Astrocyte of the spinal cord (primary cell): ENCODE results near the gene GLRX2.
A peak's percentile ranks its signal among the peaks of the same experiment; 100 is the strongest.

ENCODE experiments used
- DNase-seq: peaks from one replicate; pipeline ENCODE4 v3.0.0; 2011; ENCODE audit warnings: low read depth, low spot score
- H3K4me3 ChIP-seq: 2 replicates; pipeline ENCODE4 v1.5.1; 2011; ENCODE audit warnings: low read depth, mild to moderate bottlenecking, low read length, moderate library complexity
- in situ Hi-C: cut with HindIII; loops from 2 replicates; pipeline ENCODE4 v1.10.0; 2017; ENCODE audit warnings: low sequenced_read_pairs
- TF ChIP-seq, protein P1 (sequence below): IDR thresholded peaks from 2 replicates; pipeline ENCODE4 v1.5.1; 2012; ENCODE audit warnings: low read depth, mild to moderate bottlenecking, low read length, inconsistent platforms

GLRX2 gene

DNA sequence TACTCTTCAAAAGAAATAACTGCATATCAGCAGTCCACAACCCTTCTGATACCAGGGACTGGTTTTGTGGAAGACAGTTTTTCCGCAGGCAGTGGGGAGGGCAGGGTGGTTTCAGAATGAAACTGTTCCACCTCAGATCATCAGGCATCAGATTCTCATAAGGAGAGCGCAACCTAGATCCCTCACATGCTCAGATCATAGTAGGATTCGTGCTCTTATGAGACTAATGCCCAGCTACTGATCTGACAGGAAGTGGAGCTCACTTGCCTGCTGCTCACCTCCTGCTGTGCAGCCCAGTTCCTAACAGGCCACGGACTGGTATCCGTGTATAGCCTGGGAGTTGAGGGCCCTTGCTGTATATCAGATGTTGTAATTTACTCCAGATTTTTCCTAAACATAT is 34.3 kb downstream of the GLRX2 start:
- no peak overlapping the region for H3K4me3 ChIP-seq
- in situ Hi-C loops = no loop called here
- TF ChIP-seq, protein P1, sequence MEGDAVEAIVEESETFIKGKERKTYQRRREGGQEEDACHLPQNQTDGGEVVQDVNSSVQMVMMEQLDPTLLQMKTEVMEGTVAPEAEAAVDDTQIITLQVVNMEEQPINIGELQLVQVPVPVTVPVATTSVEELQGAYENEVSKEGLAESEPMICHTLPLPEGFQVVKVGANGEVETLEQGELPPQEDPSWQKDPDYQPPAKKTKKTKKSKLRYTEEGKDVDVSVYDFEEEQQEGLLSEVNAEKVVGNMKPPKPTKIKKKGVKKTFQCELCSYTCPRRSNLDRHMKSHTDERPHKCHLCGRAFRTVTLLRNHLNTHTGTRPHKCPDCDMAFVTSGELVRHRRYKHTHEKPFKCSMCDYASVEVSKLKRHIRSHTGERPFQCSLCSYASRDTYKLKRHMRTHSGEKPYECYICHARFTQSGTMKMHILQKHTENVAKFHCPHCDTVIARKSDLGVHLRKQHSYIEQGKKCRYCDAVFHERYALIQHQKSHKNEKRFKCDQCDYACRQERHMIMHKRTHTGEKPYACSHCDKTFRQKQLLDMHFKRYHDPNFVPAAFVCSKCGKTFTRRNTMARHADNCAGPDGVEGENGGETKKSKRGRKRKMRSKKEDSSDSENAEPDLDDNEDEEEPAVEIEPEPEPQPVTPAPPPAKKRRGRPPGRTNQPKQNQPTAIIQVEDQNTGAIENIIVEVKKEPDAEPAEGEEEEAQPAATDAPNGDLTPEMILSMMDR = no peak
- peak; percentile 26 for DNase-seq

GRCh38 chr1:193070386-193070753 is 34.8 kb downstream of the GLRX2 start:
- DNase-seq = peak; percentile 20
- no peak overlapping the region for H3K4me3 ChIP-seq
- TF ChIP-seq, protein P1 = no peak

DNA sequence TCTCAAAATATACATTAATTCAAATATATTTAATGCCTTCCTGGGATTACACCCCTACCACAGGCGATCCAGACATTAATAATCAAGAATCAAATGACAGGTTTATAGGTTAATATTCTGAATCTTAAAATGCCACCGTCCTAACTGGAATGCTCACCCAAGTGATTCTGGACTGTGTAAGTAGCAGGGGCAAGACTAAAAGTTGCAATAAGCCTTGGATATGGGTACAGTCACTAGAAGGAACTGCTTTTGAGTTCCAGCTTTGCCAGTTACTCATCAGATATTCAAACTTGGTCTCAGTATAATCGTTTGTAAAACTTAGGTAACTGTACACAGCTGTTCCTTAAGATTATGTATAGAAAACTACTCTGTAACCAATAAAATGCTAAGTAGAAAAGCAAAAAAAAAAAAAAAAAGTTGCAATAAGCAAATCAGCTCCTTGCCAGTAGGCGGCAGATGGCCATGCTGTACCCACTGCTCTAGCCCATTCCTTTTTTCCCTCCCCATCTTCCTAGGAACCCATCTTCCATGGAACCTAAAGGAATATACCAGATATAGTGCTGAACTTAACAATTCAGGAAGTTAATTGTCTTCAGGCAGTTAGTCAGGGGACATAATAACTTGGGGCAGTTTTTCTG is 35.3 kb downstream of the GLRX2 start:
- in situ Hi-C loops = no loop called here
- DNase-seq = peak; percentile 12
- TF ChIP-seq, protein P1 = peak; percentile 48
- H3K4me3 ChIP-seq = no peak overlapping the region

More at GRCh38 chr1:193070386-193070753, 34.8 kb downstream of the GLRX2 start:
- in situ Hi-C loops = no loop called here

DNA sequence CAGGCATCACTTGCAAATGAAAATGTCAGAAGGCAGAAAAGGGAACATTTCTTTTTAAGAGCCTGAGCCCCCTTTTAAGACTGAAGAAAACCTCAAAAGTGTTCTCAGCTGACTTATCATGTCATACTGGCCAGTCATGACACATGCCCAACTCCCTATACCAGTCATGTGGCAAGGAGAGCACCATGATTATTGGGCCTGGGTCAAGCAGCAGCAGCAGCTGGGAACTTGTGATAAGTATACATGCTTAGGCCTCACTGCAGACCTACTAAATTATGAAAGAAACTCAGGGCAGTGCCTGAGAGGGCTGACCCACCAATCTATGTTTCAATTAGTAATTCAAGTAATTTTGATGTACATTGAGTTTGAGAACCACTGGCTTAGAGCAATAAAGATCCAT is 37.2 kb downstream of the GLRX2 start:
- DNase-seq = no peak
- TF ChIP-seq, protein P1 = no peak
- in situ Hi-C loops = no loop called here
- no peak overlapping the region for H3K4me3 ChIP-seq

DNA sequence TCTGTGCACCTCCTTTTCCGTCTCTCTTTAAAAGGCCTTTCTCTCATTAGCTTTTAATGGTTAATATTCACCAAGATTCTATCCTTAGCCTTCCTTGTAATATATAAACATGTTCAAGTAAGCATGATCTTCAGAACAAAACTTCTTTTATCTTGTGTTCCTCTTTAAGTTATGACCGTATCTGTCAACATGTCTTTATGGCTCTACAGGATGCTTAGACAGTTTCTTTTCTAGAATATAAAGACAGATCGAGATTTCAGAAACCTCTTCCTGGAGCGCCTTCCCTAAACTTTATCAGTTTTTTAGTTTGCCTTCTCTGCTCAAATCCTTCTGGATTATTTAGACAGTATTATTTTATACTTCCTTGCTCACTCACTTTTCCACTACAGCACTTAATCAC is 38.6 kb downstream of the GLRX2 start:
- in situ Hi-C loops = no loop called here
- TF ChIP-seq, protein P1 = no peak
- DNase-seq = no peak
- no peak overlapping the region for H3K4me3 ChIP-seq

DNA sequence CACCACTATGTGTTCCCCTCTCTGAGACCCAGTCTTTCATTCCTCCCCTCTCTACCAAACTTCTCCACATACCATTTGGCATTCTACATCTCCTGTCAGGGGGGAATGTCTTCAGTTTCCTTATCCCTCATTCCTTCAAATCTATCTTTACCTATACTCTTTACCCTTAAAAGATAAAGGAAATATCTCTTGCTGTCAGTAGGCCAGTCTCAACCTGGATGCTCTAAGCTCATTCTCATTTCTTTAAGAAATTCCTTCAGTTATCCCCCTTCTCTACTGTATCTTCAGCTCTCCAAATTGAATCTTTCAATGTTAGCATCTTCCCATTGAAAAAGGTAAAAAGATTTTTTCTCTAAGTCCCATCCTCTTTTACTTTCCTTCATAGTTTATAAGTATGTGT is 39.3 kb downstream of the GLRX2 start:
- TF ChIP-seq, protein P1 = no peak
- H3K4me3 ChIP-seq = no peak overlapping the region
- no peak for DNase-seq
- in situ Hi-C loops = no loop called here
